ENCODE results near the gene ZFR.
"Not testable (repeated sequence)": the region's sequence is repeated elsewhere in the genome, so short reads cannot be mapped to it uniquely, and the experiment has no call there.

ZFR gene

GRCh38 chr5:32405507-32405906 lies 39.0 kb downstream of the ZFR start:
- Histone ChIP-seq H3K4me3 (ENCODE audit: low read length) (no peak overlapping the region), H3K27ac (ENCODE audit: low read depth, low read length) (no peak overlapping the region), H3K4me1 (ENCODE audit: insufficient read depth, low read length) (no peaks in the 10 kb centered on the region), H3K9me3 (ENCODE audit: insufficient read depth, low read depth, low read length) (no peaks in the 10 kb centered on the region), H3K9ac (ENCODE audit: low read depth, low read length) (no peak overlapping the region), H3K36me3 (ENCODE audit: insufficient read depth, low read length) (peaks cover 99% of the 10 kb centered on the region), H3K27me3 (ENCODE audit: insufficient read depth, low read length) (no peaks in the 10 kb centered on the region)
- WGBS = 98% methylated on average over 5 of the region's 5 CpGs

- H3K4me1 ChIP-seq (ENCODE audit: insufficient read depth, low read length) = no peaks in the 10 kb centered on the region
- no peak overlapping the region for H3K9ac ChIP-seq (ENCODE audit: low read depth, low read length)
- H3K27me3 ChIP-seq (ENCODE audit: insufficient read depth, low read length) = no peaks in the 10 kb centered on the region
- H3K9me3 ChIP-seq (ENCODE audit: insufficient read depth, low read depth, low read length) = no peaks in the 10 kb centered on the region
- 95% methylated on average over 5 of the region's 6 CpGs for WGBS
- H3K36me3 ChIP-seq (ENCODE audit: insufficient read depth, low read length) = peaks cover 100% of the 10 kb centered on the region
- no peak overlapping the region for H3K27ac ChIP-seq (ENCODE audit: low read depth, low read length)
- H3K4me3 ChIP-seq (ENCODE audit: low read length) = no peak overlapping the region
Measured at GRCh38 chr5:32403760-32404159, 40.8 kb downstream of the ZFR start.

GRCh38 chr5:32400401-32400800 lies 44.1 kb downstream of the ZFR start:
- Histone ChIP-seq H3K27me3 (ENCODE audit: insufficient read depth, low read length) (no peaks in the 10 kb centered on the region), H3K9ac (ENCODE audit: low read depth, low read length) (no peak overlapping the region), H3K9me3 (ENCODE audit: insufficient read depth, low read depth, low read length) (no peaks in the 10 kb centered on the region), H3K27ac (ENCODE audit: low read depth, low read length) (no peak overlapping the region), H3K4me3 (ENCODE audit: low read length) (no peak overlapping the region), H3K4me1 (ENCODE audit: insufficient read depth, low read length) (no peaks in the 10 kb centered on the region), H3K36me3 (ENCODE audit: insufficient read depth, low read length) (peaks cover 98% of the 10 kb centered on the region)
- 90% methylated on average over 1 of the region's 1 CpG for WGBS

- WGBS = 98% methylated on average over 10 of the region's 10 CpGs
- H3K9ac ChIP-seq (ENCODE audit: low read depth, low read length); H3K27me3 ChIP-seq (ENCODE audit: insufficient read depth, low read length); H3K4me1 ChIP-seq (ENCODE audit: insufficient read depth, low read length); H3K9me3 ChIP-seq (ENCODE audit: insufficient read depth, low read depth, low read length); H3K27ac ChIP-seq (ENCODE audit: low read depth, low read length); H3K4me3 ChIP-seq (ENCODE audit: low read length): not testable (repeated sequence)
- peaks cover 98% of the 10 kb centered on the region for H3K36me3 ChIP-seq (ENCODE audit: insufficient read depth, low read length)
Measured at GRCh38 chr5:32398754-32399153, 45.8 kb downstream of the ZFR start.

GRCh38 chr5:32394981-32395380 lies 49.6 kb downstream of the ZFR start:
- H3K36me3 ChIP-seq (ENCODE audit: insufficient read depth, low read length) = peaks cover 97% of the 10 kb centered on the region

GRCh38 chr5:32392039-32392438 lies 52.5 kb downstream of the ZFR start:
- Histone ChIP-seq H3K36me3 (ENCODE audit: insufficient read depth, low read length) (peaks cover 100% of the 10 kb centered on the region), H3K9ac (ENCODE audit: low read depth, low read length) (no peak overlapping the region), H3K9me3 (ENCODE audit: insufficient read depth, low read depth, low read length) (no peaks in the 10 kb centered on the region), H3K4me3 (ENCODE audit: low read length) (no peak overlapping the region), H3K4me1 (ENCODE audit: insufficient read depth, low read length) (no peaks in the 10 kb centered on the region), H3K27me3 (ENCODE audit: insufficient read depth, low read length) (no peaks in the 10 kb centered on the region), H3K27ac (ENCODE audit: low read depth, low read length) (no peak overlapping the region)
- 97% methylated on average over 3 of the region's 3 CpGs for WGBS

More at GRCh38 chr5:32394981-32395380, 49.6 kb downstream of the ZFR start:
- Histone ChIP-seq H3K9me3 (ENCODE audit: insufficient read depth, low read depth, low read length) (no peaks in the 10 kb centered on the region), H3K4me1 (ENCODE audit: insufficient read depth, low read length) (no peaks in the 10 kb centered on the region), H3K4me3 (ENCODE audit: low read length) (no peak overlapping the region), H3K27me3 (ENCODE audit: insufficient read depth, low read length) (no peaks in the 10 kb centered on the region), H3K27ac (ENCODE audit: low read depth, low read length) (no peak overlapping the region), H3K9ac (ENCODE audit: low read depth, low read length) (no peak overlapping the region)
- 96% methylated on average over 4 of the region's 4 CpGs for WGBS

GRCh38 chr5:32390819-32391591 lies 53.5 kb downstream of the ZFR start:
- no peaks in the 10 kb centered on the region for H3K4me1 ChIP-seq (ENCODE audit: insufficient read depth, low read length)
- H3K9ac ChIP-seq (ENCODE audit: low read depth, low read length) = no peak overlapping the region
- peaks cover 100% of the 10 kb centered on the region for H3K36me3 ChIP-seq (ENCODE audit: insufficient read depth, low read length)
- WGBS = 95% methylated on average over 10 of the region's 10 CpGs
- no peaks in the 10 kb centered on the region for H3K27me3 ChIP-seq (ENCODE audit: insufficient read depth, low read length)
- H3K4me3 ChIP-seq (ENCODE audit: low read length) = no peak overlapping the region
- no peaks in the 10 kb centered on the region for H3K9me3 ChIP-seq (ENCODE audit: insufficient read depth, low read depth, low read length)
- H3K27ac ChIP-seq (ENCODE audit: low read depth, low read length) = no peak overlapping the region

GRCh38 chr5:32388432-32389129 lies 56.0 kb downstream of the ZFR start:
- Histone ChIP-seq H3K9ac (ENCODE audit: low read depth, low read length) (no peak overlapping the region), H3K27ac (ENCODE audit: low read depth, low read length) (no peak overlapping the region), H3K36me3 (ENCODE audit: insufficient read depth, low read length) (peaks cover 100% of the 10 kb centered on the region), H3K27me3 (ENCODE audit: insufficient read depth, low read length) (no peaks in the 10 kb centered on the region), H3K4me3 (ENCODE audit: low read length) (no peak overlapping the region), H3K4me1 (ENCODE audit: insufficient read depth, low read length) (no peaks in the 10 kb centered on the region), H3K9me3 (ENCODE audit: insufficient read depth, low read depth, low read length) (no peaks in the 10 kb centered on the region)
- 90% methylated on average over 6 of the region's 6 CpGs for WGBS

- no peak overlapping the region for H3K9ac ChIP-seq (ENCODE audit: low read depth, low read length)
- H3K27ac ChIP-seq (ENCODE audit: low read depth, low read length) = no peak overlapping the region
- H3K4me3 ChIP-seq (ENCODE audit: low read length) = no peak overlapping the region
- peaks cover 100% of the 10 kb centered on the region for H3K36me3 ChIP-seq (ENCODE audit: insufficient read depth, low read length)
- no peaks in the 10 kb centered on the region for H3K27me3 ChIP-seq (ENCODE audit: insufficient read depth, low read length)
- no peaks in the 10 kb centered on the region for H3K4me1 ChIP-seq (ENCODE audit: insufficient read depth, low read length)
- H3K9me3 ChIP-seq (ENCODE audit: insufficient read depth, low read depth, low read length) = no peaks in the 10 kb centered on the region
Measured at GRCh38 chr5:32387841-32388240, 56.7 kb downstream of the ZFR start.

GRCh38 chr5:32387211-32387610 lies 57.3 kb downstream of the ZFR start:
- Histone ChIP-seq H3K4me1 (ENCODE audit: insufficient read depth, low read length) (no peaks in the 10 kb centered on the region), H3K27me3 (ENCODE audit: insufficient read depth, low read length) (no peaks in the 10 kb centered on the region), H3K9me3 (ENCODE audit: insufficient read depth, low read depth, low read length) (no peaks in the 10 kb centered on the region), H3K4me3 (ENCODE audit: low read length) (no peak overlapping the region), H3K27ac (ENCODE audit: low read depth, low read length) (no peak overlapping the region), H3K9ac (ENCODE audit: low read depth, low read length) (no peak overlapping the region), H3K36me3 (ENCODE audit: insufficient read depth, low read length) (peaks cover 100% of the 10 kb centered on the region)
- WGBS = 94% methylated on average over 3 of the region's 3 CpGs

GRCh38 chr5:32384621-32385020 lies 59.9 kb downstream of the ZFR start:
- no peak overlapping the region for H3K27ac ChIP-seq (ENCODE audit: low read depth, low read length)
- H3K9ac ChIP-seq (ENCODE audit: low read depth, low read length) = no peak overlapping the region
- H3K4me1 ChIP-seq (ENCODE audit: insufficient read depth, low read length) = no peaks in the 10 kb centered on the region
- H3K9me3 ChIP-seq (ENCODE audit: insufficient read depth, low read depth, low read length) = no peaks in the 10 kb centered on the region
- peaks cover 99% of the 10 kb centered on the region for H3K36me3 ChIP-seq (ENCODE audit: insufficient read depth, low read length)
- no peaks in the 10 kb centered on the region for H3K27me3 ChIP-seq (ENCODE audit: insufficient read depth, low read length)
- H3K4me3 ChIP-seq (ENCODE audit: low read length) = no peak overlapping the region
